GM12801 (cell line): ENCODE results near the gene SRSF11.

Experiments used
- CTCF ChIP-seq: IDR thresholded peaks from one replicate; pipeline ENCODE4 v1.5.1; 2011; ENCODE audit warnings: control low read depth; ENCODE audit not compliant: insufficient read length; ENCODE audit errors: extremely low read depth

Gene SRSF11

GRCh38 chr1:70256664-70257063 lies 35.5 kb downstream of the SRSF11 start:
- no peak for TF ChIP-seq CTCF

- TF ChIP-seq CTCF = no peak
Measured at GRCh38 chr1:70264839-70265238, 43.7 kb downstream of the SRSF11 start.

GRCh38 chr1:70265946-70266345 lies 44.8 kb downstream of the SRSF11 start:
- TF ChIP-seq CTCF = no peak

GRCh38 chr1:70277875-70278274 lies 56.7 kb downstream of the SRSF11 start:
- no peak for TF ChIP-seq CTCF

- no peak for TF ChIP-seq CTCF
Measured at GRCh38 chr1:70278710-70279109, 57.5 kb downstream of the SRSF11 start.

GRCh38 chr1:70284366-70284765 lies 63.2 kb downstream of the SRSF11 start:
- no peak for TF ChIP-seq CTCF

- TF ChIP-seq CTCF = no peak
Measured at GRCh38 chr1:70286453-70286852, 65.3 kb downstream of the SRSF11 start.

- TF ChIP-seq CTCF = no peak
Measured at GRCh38 chr1:70288166-70288565, 67.0 kb downstream of the SRSF11 start.
